ENCODE measurements around the gene PGBD5. TPM values are rescaled to one million over a fixed set of nuclear protein-coding genes. Genes with fewer than 3 reads are reported as not detected.

Gene PGBD5
- total and polyA plus RNA-seq, 2 of the 13 experiments (the other 11 are each of a cell fraction or from before 2014, with no cell fraction given), result 0.04 to 0.13 TPM

DNA sequence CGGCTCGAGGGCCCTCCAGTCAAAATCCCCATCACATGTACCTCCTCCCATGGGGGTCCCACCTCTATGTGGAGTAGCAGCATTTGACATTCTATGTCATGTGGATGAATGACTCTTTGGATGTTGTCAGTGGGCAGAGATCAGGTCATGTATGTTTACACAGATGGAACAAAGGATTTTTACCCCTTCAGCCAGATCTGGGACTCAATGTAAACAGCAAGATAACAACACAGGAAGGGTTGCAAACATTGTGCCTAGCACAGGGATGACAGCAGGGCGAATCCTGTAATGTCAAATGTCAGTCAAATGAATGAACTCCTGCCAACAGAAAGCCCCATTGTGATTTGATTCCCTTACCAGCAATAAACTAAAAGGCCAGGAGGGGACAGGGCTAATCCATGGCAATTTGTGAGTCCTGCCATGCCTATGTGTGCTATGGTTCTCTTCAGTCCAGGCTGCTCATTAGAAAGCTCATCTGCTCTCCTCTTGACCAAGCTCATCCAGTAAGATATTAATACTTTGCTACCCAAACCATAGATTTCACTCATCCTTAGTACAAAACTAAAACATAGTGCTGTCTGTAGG is 60.3 kb downstream of the PGBD5 start (continued):
- TF ChIP-seq, protein P1, sequence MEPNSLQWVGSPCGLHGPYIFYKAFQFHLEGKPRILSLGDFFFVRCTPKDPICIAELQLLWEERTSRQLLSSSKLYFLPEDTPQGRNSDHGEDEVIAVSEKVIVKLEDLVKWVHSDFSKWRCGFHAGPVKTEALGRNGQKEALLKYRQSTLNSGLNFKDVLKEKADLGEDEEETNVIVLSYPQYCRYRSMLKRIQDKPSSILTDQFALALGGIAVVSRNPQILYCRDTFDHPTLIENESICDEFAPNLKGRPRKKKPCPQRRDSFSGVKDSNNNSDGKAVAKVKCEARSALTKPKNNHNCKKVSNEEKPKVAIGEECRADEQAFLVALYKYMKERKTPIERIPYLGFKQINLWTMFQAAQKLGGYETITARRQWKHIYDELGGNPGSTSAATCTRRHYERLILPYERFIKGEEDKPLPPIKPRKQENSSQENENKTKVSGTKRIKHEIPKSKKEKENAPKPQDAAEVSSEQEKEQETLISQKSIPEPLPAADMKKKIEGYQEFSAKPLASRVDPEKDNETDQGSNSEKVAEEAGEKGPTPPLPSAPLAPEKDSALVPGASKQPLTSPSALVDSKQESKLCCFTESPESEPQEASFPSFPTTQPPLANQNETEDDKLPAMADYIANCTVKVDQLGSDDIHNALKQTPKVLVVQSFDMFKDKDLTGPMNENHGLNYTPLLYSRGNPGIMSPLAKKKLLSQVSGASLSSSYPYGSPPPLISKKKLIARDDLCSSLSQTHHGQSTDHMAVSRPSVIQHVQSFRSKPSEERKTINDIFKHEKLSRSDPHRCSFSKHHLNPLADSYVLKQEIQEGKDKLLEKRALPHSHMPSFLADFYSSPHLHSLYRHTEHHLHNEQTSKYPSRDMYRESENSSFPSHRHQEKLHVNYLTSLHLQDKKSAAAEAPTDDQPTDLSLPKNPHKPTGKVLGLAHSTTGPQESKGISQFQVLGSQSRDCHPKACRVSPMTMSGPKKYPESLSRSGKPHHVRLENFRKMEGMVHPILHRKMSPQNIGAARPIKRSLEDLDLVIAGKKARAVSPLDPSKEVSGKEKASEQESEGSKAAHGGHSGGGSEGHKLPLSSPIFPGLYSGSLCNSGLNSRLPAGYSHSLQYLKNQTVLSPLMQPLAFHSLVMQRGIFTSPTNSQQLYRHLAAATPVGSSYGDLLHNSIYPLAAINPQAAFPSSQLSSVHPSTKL (CRISPR knock-in tag; IDR thresholded peaks at IDR 0.05), result 0 out of 2 replicates have a peak, but pooled peaks have one; percentile 29
- TF ChIP-seq HHEX (CRISPR knock-in tag; IDR thresholded peaks at IDR 0.05) (no peak), FOXK1 (CRISPR knock-in tag; IDR thresholded peaks at IDR 0.05; ENCODE audit: borderline replicate concordance, low read depth) (no peak), SOX13 (IDR thresholded peaks at IDR 0.05) (no peak), SOX13 (CRISPR knock-in tag; conservative IDR thresholded peaks at IDR 0.05 in 1 of 2, IDR thresholded peaks at IDR 0.05 in 1 of 2) (peak in 1 of 2 experiments; percentile 83; a peak in 2 of 4 replicates), ZNF652 (CRISPR knock-in tag; IDR thresholded peaks at IDR 0.05; ENCODE audit: borderline replicate concordance, low read depth) (no peak), XRCC5 (optimal IDR thresholded peaks at IDR 0.05; ENCODE audit: low read length) (no peak), EHMT2 (IDR thresholded peaks at IDR 0.05; ENCODE audit: borderline replicate concordance, low read depth, low read length) (no peak), ZNF768 (CRISPR knock-in tag; IDR thresholded peaks at IDR 0.05) (no peak), ZNF446 (CRISPR knock-in tag; IDR thresholded peaks at IDR 0.05) (no peak), SOX5 (CRISPR knock-in tag; IDR thresholded peaks at IDR 0.05; ENCODE audit: borderline replicate concordance) (peak; percentile 88; the same call in 1 of the 2 replicates), SP2 (CRISPR knock-in tag; IDR thresholded peaks at IDR 0.05) (no peak), ZBTB3 (CRISPR knock-in tag; IDR thresholded peaks at IDR 0.05; ENCODE audit: borderline replicate concordance, low read depth) (no peak), SP140L (CRISPR knock-in tag; IDR thresholded peaks at IDR 0.05; ENCODE audit: borderline replicate concordance) (no peak), RFX3 (CRISPR knock-in tag; IDR thresholded peaks at IDR 0.05) (no peak), FOXA3 (CRISPR knock-in tag; IDR thresholded peaks at IDR 0.05) (peak; percentile 80), ZIK1 (CRISPR knock-in tag; IDR thresholded peaks at IDR 0.05; ENCODE audit: borderline replicate concordance, low read depth) (no peak), FOXO1 (CRISPR knock-in tag; IDR thresholded peaks at IDR 0.05) (peak; percentile 42; the same call in 1 of the 2 replicates)
- TF ChIP-seq, protein P2, sequence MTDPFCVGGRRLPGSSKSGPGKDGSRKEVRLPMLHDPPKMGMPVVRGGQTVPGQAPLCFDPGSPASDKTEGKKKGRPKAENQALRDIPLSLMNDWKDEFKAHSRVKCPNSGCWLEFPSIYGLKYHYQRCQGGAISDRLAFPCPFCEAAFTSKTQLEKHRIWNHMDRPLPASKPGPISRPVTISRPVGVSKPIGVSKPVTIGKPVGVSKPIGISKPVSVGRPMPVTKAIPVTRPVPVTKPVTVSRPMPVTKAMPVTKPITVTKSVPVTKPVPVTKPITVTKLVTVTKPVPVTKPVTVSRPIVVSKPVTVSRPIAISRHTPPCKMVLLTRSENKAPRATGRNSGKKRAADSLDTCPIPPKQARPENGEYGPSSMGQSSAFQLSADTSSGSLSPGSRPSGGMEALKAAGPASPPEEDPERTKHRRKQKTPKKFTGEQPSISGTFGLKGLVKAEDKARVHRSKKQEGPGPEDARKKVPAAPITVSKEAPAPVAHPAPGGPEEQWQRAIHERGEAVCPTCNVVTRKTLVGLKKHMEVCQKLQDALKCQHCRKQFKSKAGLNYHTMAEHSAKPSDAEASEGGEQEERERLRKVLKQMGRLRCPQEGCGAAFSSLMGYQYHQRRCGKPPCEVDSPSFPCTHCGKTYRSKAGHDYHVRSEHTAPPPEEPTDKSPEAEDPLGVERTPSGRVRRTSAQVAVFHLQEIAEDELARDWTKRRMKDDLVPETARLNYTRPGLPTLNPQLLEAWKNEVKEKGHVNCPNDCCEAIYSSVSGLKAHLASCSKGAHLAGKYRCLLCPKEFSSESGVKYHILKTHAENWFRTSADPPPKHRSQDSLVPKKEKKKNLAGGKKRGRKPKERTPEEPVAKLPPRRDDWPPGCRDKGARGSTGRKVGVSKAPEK (CRISPR knock-in tag; IDR thresholded peaks at IDR 0.05; ENCODE audit: borderline replicate concordance), result no peak
- TF ChIP-seq, protein P3, sequence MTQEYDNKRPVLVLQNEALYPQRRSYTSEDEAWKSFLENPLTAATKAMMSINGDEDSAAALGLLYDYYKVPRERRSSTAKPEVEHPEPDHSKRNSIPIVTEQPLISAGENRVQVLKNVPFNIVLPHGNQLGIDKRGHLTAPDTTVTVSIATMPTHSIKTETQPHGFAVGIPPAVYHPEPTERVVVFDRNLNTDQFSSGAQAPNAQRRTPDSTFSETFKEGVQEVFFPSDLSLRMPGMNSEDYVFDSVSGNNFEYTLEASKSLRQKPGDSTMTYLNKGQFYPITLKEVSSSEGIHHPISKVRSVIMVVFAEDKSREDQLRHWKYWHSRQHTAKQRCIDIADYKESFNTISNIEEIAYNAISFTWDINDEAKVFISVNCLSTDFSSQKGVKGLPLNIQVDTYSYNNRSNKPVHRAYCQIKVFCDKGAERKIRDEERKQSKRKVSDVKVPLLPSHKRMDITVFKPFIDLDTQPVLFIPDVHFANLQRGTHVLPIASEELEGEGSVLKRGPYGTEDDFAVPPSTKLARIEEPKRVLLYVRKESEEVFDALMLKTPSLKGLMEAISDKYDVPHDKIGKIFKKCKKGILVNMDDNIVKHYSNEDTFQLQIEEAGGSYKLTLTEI (CRISPR knock-in tag; conservative IDR thresholded peaks at IDR 0.05), result no peak
- TF ChIP-seq, protein P4, sequence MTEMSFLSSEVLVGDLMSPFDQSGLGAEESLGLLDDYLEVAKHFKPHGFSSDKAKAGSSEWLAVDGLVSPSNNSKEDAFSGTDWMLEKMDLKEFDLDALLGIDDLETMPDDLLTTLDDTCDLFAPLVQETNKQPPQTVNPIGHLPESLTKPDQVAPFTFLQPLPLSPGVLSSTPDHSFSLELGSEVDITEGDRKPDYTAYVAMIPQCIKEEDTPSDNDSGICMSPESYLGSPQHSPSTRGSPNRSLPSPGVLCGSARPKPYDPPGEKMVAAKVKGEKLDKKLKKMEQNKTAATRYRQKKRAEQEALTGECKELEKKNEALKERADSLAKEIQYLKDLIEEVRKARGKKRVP (CRISPR knock-in tag; IDR thresholded peaks at IDR 0.05), result no peak
